GM12878 (cell line): Measurements from ENCODE around the gene SLC4A5. TPM values are rescaled to one million over a fixed set of nuclear protein-coding genes. Genes with fewer than 3 reads are reported as not detected.

Experiments
- BCL3 ChIP-seq: IDR thresholded peaks from 2 replicates; pipeline ENCODE4 v1.6.1; 2011; ENCODE audit warnings: borderline replicate concordance, low read depth, mild to moderate bottlenecking, moderate library complexity, low read length; ENCODE audit not compliant: insufficient read depth, poor library complexity, severe bottlenecking
- EGR1 ChIP-seq, 2 experiments: IDR thresholded peaks; 1 replicate in 1 of 2; 2 replicates in 1 of 2; pipeline ENCODE4 v1.6.1; 2011 to 2012; ENCODE audit warnings: low read depth in 2 of 2, low read length in 2 of 2, borderline replicate concordance in 1 of 2, mild to moderate bottlenecking in 1 of 2, moderate library complexity in 1 of 2
- EP300 ChIP-seq, 2 experiments: fragments of 150-350 bp in 1 of 2; IDR thresholded peaks; 2 replicates each; pipeline ENCODE4 v1.6.1; 2011 to 2012; ENCODE audit warnings: low read depth in 2 of 2, low read length in 2 of 2, borderline replicate concordance in 1 of 2, improper control_type of control experiment in 1 of 2, inconsistent platforms in 1 of 2; ENCODE audit not compliant: control insufficient read depth in 1 of 2
- FOXK2 ChIP-seq: fragments of 450-650 bp; IDR thresholded peaks from 2 replicates; pipeline ENCODE4 v1.6.1; 2017; ENCODE audit warnings: mild to moderate bottlenecking, moderate library complexity
- HDGF ChIP-seq: fragments of 450-650 bp; IDR thresholded peaks from 2 replicates; pipeline ENCODE4 v1.6.1; 2016; ENCODE audit warnings: antibody characterized with exemption
- IRF4 ChIP-seq: IDR thresholded peaks from 2 replicates; pipeline ENCODE4 v1.6.1; 2011; ENCODE audit warnings: low read depth, low read length
- NFIC ChIP-seq: IDR thresholded peaks from 2 replicates; pipeline ENCODE4 v1.6.1; 2012; ENCODE audit warnings: low read depth, mild to moderate bottlenecking, inconsistent platforms, low read length, moderate library complexity
- PAX5 ChIP-seq: IDR thresholded peaks from 2 replicates; pipeline ENCODE4 v1.6.1; 2011; ENCODE audit warnings: low read depth, low read length, borderline replicate concordance
- POLR2AphosphoS2 ChIP-seq: IDR thresholded peaks from 2 replicates; pipeline ENCODE4 v1.6.1; 2011; ENCODE audit warnings: low read depth, mild to moderate bottlenecking, low read length, improper control_type of control experiment, moderate library complexity
- RAD21 ChIP-seq: IDR thresholded peaks from 2 replicates; pipeline ENCODE4 v1.6.1; 2011; ENCODE audit warnings: mild to moderate bottlenecking, low read depth, low read length, moderate library complexity; ENCODE audit not compliant: insufficient read depth
- RUNX3 ChIP-seq: IDR thresholded peaks from 2 replicates; pipeline ENCODE4 v1.6.1; 2012; ENCODE audit warnings: low read length, inconsistent platforms
- SRF ChIP-seq, 2 experiments: IDR thresholded peaks; 2 replicates each; pipeline ENCODE4 v1.6.1; 2011; ENCODE audit warnings: low read depth in 2 of 2, low read length in 2 of 2, mild to moderate bottlenecking in 1 of 2, moderate library complexity in 1 of 2
- ZNF24 ChIP-seq: fragments of 450-650 bp; IDR thresholded peaks from 2 replicates; pipeline ENCODE4 v1.6.1; 2017; ENCODE audit warnings: antibody characterized with exemption, mild to moderate bottlenecking
- polyA plus RNA-seq, 11 experiments: library from polyadenylated mRNA; depleted of rRNA in 4 of 11; unstranded in 6 of 11; stranded (reverse) in 5 of 11; fragments of >200 nt; fragmentation: Nextera tagmentation in 4 of 11; fragmentation: Illumina TruSeq in 1 of 11; extraction: Ambion mirVana in 4 of 11; extraction: Trizol in 1 of 11; gene quantifications; 1 replicate in 1 of 11; 2 replicates in 10 of 11; pipeline versions ENCODE4 v1.2.1 to v1.2.3, GENCODE V29; 2011 to 2016; ENCODE audit warnings: inconsistent platforms in 2 of 11, missing spikeins in 2 of 11, low read depth in 1 of 11
- total RNA-seq, 4 experiments: library from RNA; depleted of rRNA in 3 of 4; stranded (reverse); fragments of >200 nt in 3 of 4; fragmentation: Illumina TruSeq in 1 of 4; extraction: Trizol in 1 of 4; gene quantifications; 2 replicates each; pipeline versions ENCODE4 v1.2.1 to v1.2.3, GENCODE V29; 2013 to 2021
- TF ChIP-seq, protein P1 (sequence below): fragments of 450-650 bp; IDR thresholded peaks from 2 replicates; pipeline ENCODE4 v1.6.1; 2017; ENCODE audit warnings: mild to moderate bottlenecking, moderate library complexity
- TF ChIP-seq, protein P2 (sequence below): fragments of 450-650 bp; formaldehyde crosslinking; IDR thresholded peaks from 2 replicates; pipeline ENCODE4 v1.4.0; 2022; ENCODE audit warnings: mild to moderate bottlenecking, moderate library complexity
- TF ChIP-seq, protein P3 (sequence below): fragments of 450-650 bp; IDR thresholded peaks from 2 replicates; pipeline ENCODE4 v1.6.1; 2017; ENCODE audit warnings: mild to moderate bottlenecking
- TF ChIP-seq, protein P4 (sequence below): IDR thresholded peaks from 2 replicates; pipeline ENCODE4 v1.6.1; 2012; ENCODE audit warnings: low read depth, low read length, improper control_type of control experiment

The SLC4A5 gene
- total and polyA plus RNA-seq, 10 of the 15 experiments (the other 5 are each of a cell fraction or from before 2014, with no cell fraction given), result 0.15 to 4.7 (median 1.6) TPM

DNA sequence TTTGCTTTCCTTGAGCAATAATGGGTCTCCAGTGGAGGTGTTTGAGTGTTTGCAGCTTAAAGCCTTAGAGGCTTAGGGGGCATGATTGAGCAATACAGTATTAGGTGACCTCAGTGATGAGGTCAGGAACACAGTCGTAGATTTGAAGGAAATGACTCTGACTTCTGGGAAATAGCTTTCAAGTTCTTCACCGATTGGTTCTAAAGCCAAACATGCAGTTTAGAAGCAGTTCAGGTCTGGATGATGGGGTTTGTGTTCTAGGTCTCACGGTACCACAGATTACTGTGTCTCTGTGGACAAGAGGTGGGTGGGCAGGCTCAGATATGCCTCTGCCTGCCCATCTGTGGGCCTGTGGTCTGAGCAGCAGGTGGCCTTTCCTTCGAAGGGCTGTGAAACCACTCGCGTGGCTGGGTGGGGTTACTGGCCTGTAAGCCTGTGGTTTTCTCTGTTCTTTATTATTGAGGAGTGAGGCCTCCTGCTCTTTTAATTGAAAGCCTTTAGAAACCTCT lies 137.0 kb downstream of the SLC4A5 start (continued):
- TF ChIP-seq, protein P1, sequence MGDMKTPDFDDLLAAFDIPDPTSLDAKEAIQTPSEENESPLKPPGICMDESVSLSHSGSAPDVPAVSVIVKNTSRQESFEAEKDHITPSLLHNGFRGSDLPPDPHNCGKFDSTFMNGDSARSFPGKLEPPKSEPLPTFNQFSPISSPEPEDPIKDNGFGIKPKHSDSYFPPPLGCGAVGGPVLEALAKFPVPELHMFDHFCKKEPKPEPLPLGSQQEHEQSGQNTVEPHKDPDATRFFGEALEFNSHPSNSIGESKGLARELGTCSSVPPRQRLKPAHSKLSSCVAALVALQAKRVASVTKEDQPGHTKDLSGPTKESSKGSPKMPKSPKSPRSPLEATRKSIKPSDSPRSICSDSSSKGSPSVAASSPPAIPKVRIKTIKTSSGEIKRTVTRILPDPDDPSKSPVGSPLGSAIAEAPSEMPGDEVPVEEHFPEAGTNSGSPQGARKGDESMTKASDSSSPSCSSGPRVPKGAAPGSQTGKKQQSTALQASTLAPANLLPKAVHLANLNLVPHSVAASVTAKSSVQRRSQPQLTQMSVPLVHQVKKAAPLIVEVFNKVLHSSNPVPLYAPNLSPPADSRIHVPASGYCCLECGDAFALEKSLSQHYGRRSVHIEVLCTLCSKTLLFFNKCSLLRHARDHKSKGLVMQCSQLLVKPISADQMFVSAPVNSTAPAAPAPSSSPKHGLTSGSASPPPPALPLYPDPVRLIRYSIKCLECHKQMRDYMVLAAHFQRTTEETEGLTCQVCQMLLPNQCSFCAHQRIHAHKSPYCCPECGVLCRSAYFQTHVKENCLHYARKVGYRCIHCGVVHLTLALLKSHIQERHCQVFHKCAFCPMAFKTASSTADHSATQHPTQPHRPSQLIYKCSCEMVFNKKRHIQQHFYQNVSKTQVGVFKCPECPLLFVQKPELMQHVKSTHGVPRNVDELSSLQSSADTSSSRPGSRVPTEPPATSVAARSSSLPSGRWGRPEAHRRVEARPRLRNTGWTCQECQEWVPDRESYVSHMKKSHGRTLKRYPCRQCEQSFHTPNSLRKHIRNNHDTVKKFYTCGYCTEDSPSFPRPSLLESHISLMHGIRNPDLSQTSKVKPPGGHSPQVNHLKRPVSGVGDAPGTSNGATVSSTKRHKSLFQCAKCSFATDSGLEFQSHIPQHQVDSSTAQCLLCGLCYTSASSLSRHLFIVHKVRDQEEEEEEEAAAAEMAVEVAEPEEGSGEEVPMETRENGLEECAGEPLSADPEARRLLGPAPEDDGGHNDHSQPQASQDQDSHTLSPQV, result no peak
- TF ChIP-seq FOXK2, result no peak
- peak; percentile 21 for TF ChIP-seq NFIC
- TF ChIP-seq, protein P2, sequence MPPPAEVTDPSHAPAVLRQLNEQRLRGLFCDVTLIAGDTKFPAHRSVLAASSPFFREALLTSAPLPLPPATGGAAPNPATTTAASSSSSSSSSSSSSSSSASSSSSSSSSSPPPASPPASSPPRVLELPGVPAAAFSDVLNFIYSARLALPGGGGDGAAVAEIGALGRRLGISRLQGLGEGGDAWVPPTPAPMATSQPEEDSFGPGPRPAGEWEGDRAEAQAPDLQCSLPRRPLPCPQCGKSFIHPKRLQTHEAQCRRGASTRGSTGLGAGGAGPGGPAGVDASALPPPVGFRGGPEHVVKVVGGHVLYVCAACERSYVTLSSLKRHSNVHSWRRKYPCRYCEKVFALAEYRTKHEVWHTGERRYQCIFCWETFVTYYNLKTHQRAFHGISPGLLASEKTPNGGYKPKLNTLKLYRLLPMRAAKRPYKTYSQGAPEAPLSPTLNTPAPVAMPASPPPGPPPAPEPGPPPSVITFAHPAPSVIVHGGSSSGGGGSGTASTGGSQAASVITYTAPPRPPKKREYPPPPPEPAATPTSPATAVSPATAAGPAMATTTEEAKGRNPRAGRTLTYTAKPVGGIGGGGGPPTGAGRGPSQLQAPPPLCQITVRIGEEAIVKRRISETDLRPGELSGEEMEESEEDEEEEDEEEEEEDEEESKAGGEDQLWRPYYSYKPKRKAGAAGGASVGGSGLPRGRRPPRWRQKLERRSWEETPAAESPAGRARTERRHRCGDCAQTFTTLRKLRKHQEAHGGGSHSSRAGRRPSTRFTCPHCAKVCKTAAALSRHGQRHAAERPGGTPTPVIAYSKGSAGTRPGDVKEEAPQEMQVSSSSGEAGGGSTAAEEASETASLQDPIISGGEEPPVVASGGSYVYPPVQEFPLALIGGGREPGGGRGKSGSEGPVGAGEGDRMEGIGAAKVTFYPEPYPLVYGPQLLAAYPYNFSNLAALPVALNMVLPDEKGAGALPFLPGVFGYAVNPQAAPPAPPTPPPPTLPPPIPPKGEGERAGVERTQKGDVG (CRISPR knock-in tag), result no peak
- peak; percentile 16; the same call in 1 of the 2 replicates for TF ChIP-seq RAD21
- peak; percentile 80; the same call in 1 of the 2 replicates for TF ChIP-seq PAX5
- TF ChIP-seq POLR2AphosphoS2, result no peak
- TF ChIP-seq ZNF24, result no peak
- no peak for TF ChIP-seq SRF (IDR thresholded peaks at IDR 0.05; ENCODE audit: low read depth in 2 of 2, low read length in 2 of 2)
- TF ChIP-seq, protein P3, sequence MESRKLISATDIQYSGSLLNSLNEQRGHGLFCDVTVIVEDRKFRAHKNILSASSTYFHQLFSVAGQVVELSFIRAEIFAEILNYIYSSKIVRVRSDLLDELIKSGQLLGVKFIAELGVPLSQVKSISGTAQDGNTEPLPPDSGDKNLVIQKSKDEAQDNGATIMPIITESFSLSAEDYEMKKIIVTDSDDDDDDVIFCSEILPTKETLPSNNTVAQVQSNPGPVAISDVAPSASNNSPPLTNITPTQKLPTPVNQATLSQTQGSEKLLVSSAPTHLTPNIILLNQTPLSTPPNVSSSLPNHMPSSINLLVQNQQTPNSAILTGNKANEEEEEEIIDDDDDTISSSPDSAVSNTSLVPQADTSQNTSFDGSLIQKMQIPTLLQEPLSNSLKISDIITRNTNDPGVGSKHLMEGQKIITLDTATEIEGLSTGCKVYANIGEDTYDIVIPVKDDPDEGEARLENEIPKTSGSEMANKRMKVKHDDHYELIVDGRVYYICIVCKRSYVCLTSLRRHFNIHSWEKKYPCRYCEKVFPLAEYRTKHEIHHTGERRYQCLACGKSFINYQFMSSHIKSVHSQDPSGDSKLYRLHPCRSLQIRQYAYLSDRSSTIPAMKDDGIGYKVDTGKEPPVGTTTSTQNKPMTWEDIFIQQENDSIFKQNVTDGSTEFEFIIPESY, result no peak
- TF ChIP-seq RUNX3, result peak; percentile 94
- TF ChIP-seq, protein P4, sequence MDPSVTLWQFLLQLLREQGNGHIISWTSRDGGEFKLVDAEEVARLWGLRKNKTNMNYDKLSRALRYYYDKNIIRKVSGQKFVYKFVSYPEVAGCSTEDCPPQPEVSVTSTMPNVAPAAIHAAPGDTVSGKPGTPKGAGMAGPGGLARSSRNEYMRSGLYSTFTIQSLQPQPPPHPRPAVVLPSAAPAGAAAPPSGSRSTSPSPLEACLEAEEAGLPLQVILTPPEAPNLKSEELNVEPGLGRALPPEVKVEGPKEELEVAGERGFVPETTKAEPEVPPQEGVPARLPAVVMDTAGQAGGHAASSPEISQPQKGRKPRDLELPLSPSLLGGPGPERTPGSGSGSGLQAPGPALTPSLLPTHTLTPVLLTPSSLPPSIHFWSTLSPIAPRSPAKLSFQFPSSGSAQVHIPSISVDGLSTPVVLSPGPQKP, result no peak
- TF ChIP-seq HDGF, result peak; percentile 55; the same call in 1 of the 2 replicates
- 0 out of 4 replicates have a peak, but pooled peaks have one; percentile 48 to 49 for TF ChIP-seq EP300 (IDR thresholded peaks at IDR 0.05; ENCODE audit: borderline replicate concordance in 1 of 2, control insufficient read depth in 1 of 2, low read depth in 2 of 2, low read length in 2 of 2)
- TF ChIP-seq BCL3, result no peak
- TF ChIP-seq IRF4, result no peak
- TF ChIP-seq EGR1 (IDR thresholded peaks at IDR 0.05; ENCODE audit: borderline replicate concordance in 1 of 2, low read depth in 2 of 2, low read length in 2 of 2), result no peak
